Measurements from ENCODE around the gene GNPTAB.

- TF ChIP-seq CEBPB (IDR thresholded peaks at IDR 0.05; ENCODE audit: low read depth, low read length) (no peak), SMC3 (IDR thresholded peaks at IDR 0.05; ENCODE audit: low read depth, low read length) (no peak), CTCF (conservative IDR thresholded peaks at IDR 0.05; ENCODE audit: low read depth, low read length) (no peak), POLR2A (IDR thresholded peaks at IDR 0.05; ENCODE audit: low read depth, low read length) (no peak), FOS (IDR thresholded peaks at IDR 0.05; ENCODE audit: low read depth, low read length) (no peak), CHD1 (IDR thresholded peaks at IDR 0.05; ENCODE audit: low read depth, low read length) (no peak), RCOR1 (IDR thresholded peaks at IDR 0.05; ENCODE audit: insufficient replicate concordance, low read length) (no peak), RAD21 (IDR thresholded peaks at IDR 0.05; ENCODE audit: low read length) (no peak), MXI1 (IDR thresholded peaks at IDR 0.05; ENCODE audit: borderline replicate concordance, low read depth, low read length) (no peak), RFX5 (IDR thresholded peaks at IDR 0.05; ENCODE audit: low read depth, low read length) (no peak)
These were observed 40.2 kb upstream of the GNPTAB start for GRCh38 chr12:101870925-101871324.
